Lower leg skin (tissue), 3 donors: ENCODE data around the gene SSUH2.

Source experiments
- CTCF ChIP-seq, 3 donors: fragments of 450-650 bp; IDR thresholded peaks; one replicate each; pipeline ENCODE4 v1.5.1; 2016; ENCODE audit warnings: antibody characterized with exemption in 3 of 3, mild to moderate bottlenecking in 3 of 3, moderate library complexity in 2 of 3
- POLR2A ChIP-seq, 2 donors: fragments of 450-650 bp; IDR thresholded peaks; one replicate each; pipeline ENCODE4 v1.6.1; 2016 to 2017; ENCODE audit warnings: antibody characterized with exemption in 2 of 2, mild to moderate bottlenecking in 1 of 2, moderate library complexity in 1 of 2

- TF ChIP-seq CTCF (IDR thresholded peaks at IDR 0.05) (no peak), POLR2A (IDR thresholded peaks at IDR 0.05) (no peak)
Observed at GRCh38 chr3:8593021-8593827, 51.4 kb downstream of the SSUH2 start.
